ENCODE data around the gene SLC3A2.

Gene SLC3A2

DNA sequence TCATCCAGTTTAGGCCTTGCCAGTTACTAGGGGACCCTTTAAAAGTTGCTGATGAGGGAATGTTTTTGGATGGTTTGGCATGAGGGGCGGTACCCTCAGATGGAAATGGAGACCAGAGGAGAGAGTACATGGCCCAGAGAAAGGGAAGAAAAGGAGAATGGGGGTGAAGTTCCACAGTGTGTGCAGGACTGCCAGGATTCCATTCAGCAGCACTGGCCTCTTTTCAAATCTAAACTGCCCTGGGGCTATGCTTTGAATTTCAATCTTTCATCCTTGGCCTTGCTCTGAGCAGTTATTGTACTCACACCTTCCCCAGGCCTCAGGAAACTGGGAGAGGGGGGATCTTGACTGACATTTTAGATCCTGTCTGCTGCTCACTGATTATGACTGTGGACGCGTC lies 3.0 kb downstream of the SLC3A2 start:
- Histone ChIP-seq H3K36me3 (peaks cover 73% of the 10 kb centered on the region), H3K4me1 (0 out of 2 replicates have a peak, but pooled peaks cover 3% of the 10 kb centered on the region), H3K4me3 (ENCODE audit: low read depth, low read length) (peak overlapping the region; percentile 83), H3K27me3 (no peaks in the 10 kb centered on the region), H3K9me3 (no peaks in the 10 kb centered on the region)
- no peak for DNase-seq
- TF ChIP-seq, protein P1, sequence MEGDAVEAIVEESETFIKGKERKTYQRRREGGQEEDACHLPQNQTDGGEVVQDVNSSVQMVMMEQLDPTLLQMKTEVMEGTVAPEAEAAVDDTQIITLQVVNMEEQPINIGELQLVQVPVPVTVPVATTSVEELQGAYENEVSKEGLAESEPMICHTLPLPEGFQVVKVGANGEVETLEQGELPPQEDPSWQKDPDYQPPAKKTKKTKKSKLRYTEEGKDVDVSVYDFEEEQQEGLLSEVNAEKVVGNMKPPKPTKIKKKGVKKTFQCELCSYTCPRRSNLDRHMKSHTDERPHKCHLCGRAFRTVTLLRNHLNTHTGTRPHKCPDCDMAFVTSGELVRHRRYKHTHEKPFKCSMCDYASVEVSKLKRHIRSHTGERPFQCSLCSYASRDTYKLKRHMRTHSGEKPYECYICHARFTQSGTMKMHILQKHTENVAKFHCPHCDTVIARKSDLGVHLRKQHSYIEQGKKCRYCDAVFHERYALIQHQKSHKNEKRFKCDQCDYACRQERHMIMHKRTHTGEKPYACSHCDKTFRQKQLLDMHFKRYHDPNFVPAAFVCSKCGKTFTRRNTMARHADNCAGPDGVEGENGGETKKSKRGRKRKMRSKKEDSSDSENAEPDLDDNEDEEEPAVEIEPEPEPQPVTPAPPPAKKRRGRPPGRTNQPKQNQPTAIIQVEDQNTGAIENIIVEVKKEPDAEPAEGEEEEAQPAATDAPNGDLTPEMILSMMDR (IDR thresholded peaks at IDR 0.05; ENCODE audit: low read depth, low read length): no peak

DNA sequence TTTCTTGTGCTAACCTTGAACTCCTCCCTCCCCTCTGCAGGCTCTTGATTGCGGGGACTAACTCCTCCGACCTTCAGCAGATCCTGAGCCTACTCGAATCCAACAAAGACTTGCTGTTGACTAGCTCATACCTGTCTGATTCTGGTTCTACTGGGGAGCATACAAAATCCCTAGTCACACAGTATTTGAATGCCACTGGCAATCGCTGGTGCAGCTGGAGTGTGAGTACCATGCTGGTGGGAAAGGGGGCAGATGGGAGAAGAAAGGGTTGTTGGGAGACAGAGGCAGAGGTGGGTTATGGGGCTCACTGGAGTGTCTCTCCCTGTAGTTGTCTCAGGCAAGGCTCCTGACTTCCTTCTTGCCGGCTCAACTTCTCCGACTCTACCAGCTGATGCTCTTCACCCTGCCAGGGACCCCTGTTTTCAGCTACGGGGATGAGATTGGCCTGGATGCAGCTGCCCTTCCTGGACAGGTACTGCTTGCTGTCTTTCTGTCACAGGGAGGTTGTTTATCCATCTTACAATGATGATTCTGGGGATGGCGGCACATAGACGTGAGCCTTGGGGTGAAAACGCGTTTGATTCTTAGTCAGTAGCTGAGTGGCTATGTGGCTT lies 4.5 kb downstream of the SLC3A2 start:
- DNase-seq: no peak
- Histone ChIP-seq H3K4me3 (ENCODE audit: low read depth, low read length) (no peak overlapping the region), H3K4me1 (0 out of 2 replicates have a peak, but pooled peaks cover 3% of the 10 kb centered on the region), H3K9me3 (no peaks in the 10 kb centered on the region), H3K36me3 (peaks cover 84% of the 10 kb centered on the region), H3K27me3 (no peaks in the 10 kb centered on the region)
- TF ChIP-seq, protein P1 (IDR thresholded peaks at IDR 0.05; ENCODE audit: low read depth, low read length): no peak

DNA sequence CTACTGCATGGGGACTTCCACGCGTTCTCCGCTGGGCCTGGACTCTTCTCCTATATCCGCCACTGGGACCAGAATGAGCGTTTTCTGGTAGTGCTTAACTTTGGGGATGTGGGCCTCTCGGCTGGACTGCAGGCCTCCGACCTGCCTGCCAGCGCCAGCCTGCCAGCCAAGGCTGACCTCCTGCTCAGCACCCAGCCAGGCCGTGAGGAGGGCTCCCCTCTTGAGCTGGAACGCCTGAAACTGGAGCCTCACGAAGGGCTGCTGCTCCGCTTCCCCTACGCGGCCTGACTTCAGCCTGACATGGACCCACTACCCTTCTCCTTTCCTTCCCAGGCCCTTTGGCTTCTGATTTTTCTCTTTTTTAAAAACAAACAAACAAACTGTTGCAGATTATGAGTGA lies 7.7 kb downstream of the SLC3A2 start:
- Histone ChIP-seq H3K4me3 (ENCODE audit: low read depth, low read length) (no peak overlapping the region), H3K9me3 (no peaks in the 10 kb centered on the region), H3K27me3 (no peaks in the 10 kb centered on the region), H3K36me3 (peaks cover 60% of the 10 kb centered on the region), H3K4me1 (no peaks in the 10 kb centered on the region)
- no peak for DNase-seq
- TF ChIP-seq, protein P1 (IDR thresholded peaks at IDR 0.05; ENCODE audit: low read depth, low read length): no peak

DNA sequence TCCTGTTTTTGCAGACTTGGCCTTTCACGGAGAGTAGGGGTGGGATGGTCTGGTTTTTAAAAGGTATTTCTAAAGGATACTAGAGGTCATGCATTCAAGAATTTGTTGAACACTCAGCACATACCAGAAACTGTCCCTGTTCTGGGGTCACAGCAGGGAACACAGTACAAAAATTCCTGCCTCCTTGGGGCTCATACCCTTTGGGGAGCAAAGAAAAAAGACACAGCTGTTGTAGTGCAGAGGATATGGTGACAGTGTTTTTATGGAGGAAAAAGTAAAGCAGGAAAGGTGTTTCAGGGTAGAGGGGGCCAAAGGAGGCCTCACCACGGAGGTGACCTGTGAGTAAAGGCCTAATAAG lies 8.4 kb downstream of the SLC3A2 start:
- no peaks in the 10 kb centered on the region for H3K4me1 ChIP-seq
- no peaks in the 10 kb centered on the region for H3K9me3 ChIP-seq
- no peak for DNase-seq
- no peaks in the 10 kb centered on the region for H3K27me3 ChIP-seq
- no peak overlapping the region for H3K4me3 ChIP-seq (ENCODE audit: low read depth, low read length)
- TF ChIP-seq, protein P1 (IDR thresholded peaks at IDR 0.05; ENCODE audit: low read depth, low read length): no peak
- H3K36me3 ChIP-seq: peaks cover 53% of the 10 kb centered on the region

DNA sequence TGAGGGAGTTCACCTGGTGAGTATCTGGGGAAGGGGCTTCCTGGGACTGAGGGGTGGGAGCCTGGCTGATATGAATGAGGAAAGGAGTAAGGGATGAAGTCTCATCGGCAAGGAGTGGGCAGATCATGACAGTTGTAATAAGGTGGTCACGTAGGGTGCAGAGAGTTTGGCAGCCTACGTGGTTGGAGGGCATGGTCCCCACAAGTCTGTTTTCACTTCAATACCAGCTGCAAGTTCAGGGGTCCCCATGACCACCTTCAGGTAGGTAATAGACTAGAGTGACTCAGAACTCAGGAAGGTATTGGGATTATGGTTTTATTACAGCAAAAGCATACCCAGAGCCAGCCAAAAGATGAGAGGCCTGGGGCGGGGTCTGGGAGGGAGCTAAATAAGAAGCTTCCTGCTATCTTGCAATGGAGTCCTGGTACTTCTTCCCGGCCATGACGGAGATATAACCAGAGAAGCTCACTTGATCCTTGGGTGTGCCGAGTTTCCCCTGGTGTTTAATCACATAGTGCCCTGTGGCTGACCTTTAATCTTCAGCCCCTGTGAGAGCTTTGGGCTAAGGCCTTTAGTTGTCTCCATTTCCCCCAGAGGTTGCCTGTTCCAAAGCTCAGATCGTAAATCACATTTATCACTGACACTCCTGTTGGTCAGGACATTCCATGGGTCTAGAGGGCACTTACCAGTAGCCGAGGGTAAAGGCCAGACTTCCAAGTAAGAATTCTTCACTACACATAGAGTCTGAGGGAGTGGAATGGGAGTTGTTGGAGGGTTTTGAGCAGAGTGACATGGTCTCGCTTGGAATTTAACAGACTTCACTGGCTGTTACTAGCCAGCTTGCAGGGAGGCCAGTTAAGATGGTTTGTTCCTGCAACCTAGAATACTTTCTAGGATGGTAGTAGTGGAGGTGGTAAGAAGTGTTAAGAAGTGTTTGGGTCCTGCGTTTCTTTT lies 9.1 kb downstream of the SLC3A2 start:
- DNase-seq: peak; percentile 17
- H3K4me1 ChIP-seq: no peaks in the 10 kb centered on the region
- TF ChIP-seq, protein P1 (IDR thresholded peaks at IDR 0.05; ENCODE audit: low read depth, low read length): no peak
- H3K36me3 ChIP-seq: peaks cover 48% of the 10 kb centered on the region
- H3K27me3 ChIP-seq: no peaks in the 10 kb centered on the region
- no peak overlapping the region for H3K4me3 ChIP-seq (ENCODE audit: low read depth, low read length)
- no peaks in the 10 kb centered on the region for H3K9me3 ChIP-seq
